GM18499 (cell line): ENCODE measurements around the gene SUPT6H.

Experiments used
- ATAC-seq: cut with Tn5 transposase; IDR thresholded peaks from one replicate; pipeline ENCODE4 v1.9.1; 2021; ENCODE audit warnings: moderate number of reproducible peaks; ENCODE audit not compliant: insufficient read depth, unreplicated experiment

The SUPT6H gene

GRCh38 chr17:28661635-28662526 lies at the start of gene SUPT6H, which contains the start of gene SDF2:
TSS of gene SUPT6H (plus strand) at chr17:28662205. CDS start at chr17:28673402, 11,197 bp downstream.
TSS of gene SDF2 (minus strand) at chr17:28661906. CDS start at chr17:28661876, 30 bp downstream.
- ATAC-seq = peak; percentile 54

- ATAC-seq = no peak
Measured at GRCh38 chr17:28612531-28612930, 49.5 kb upstream of the SUPT6H start.

GRCh38 chr17:28612936-28613872 lies 48.8 kb upstream of the SUPT6H start:
- ATAC-seq = no peak

GRCh38 chr17:28613931-28614381 lies 48.0 kb upstream of the SUPT6H start, which contains the start of gene RSKR:
TSS of gene RSKR (minus strand) at chr17:28614185. CDS start at chr17:28614161, 24 bp downstream.
- no peak for ATAC-seq

GRCh38 chr17:28615260-28615940 lies 46.6 kb upstream of the SUPT6H start:
- ATAC-seq = no peak

GRCh38 chr17:28616281-28616680 lies 45.7 kb upstream of the SUPT6H start:
- ATAC-seq = no peak

GRCh38 chr17:28618464-28618863 lies 43.5 kb upstream of the SUPT6H start:
- ATAC-seq = no peak

GRCh38 chr17:28620010-28620409 lies 42.0 kb upstream of the SUPT6H start:
- no peak for ATAC-seq

GRCh38 chr17:28622186-28622585 lies 39.8 kb upstream of the SUPT6H start:
- no peak for ATAC-seq

- ATAC-seq = no peak
Measured at GRCh38 chr17:28623696-28624095, 38.3 kb upstream of the SUPT6H start.

GRCh38 chr17:28624148-28624547 lies 37.9 kb upstream of the SUPT6H start:
- ATAC-seq = no peak

GRCh38 chr17:28626818-28627217 lies 35.2 kb upstream of the SUPT6H start:
- no peak for ATAC-seq

- no peak for ATAC-seq
Measured at GRCh38 chr17:28634206-28634865, 27.7 kb upstream of the SUPT6H start.

GRCh38 chr17:28635506-28635905 lies 26.5 kb upstream of the SUPT6H start:
- no peak for ATAC-seq

GRCh38 chr17:28641579-28641978 lies 20.4 kb upstream of the SUPT6H start:
- no peak for ATAC-seq

- ATAC-seq = no peak
Measured at GRCh38 chr17:28643983-28644786, 17.8 kb upstream of the SUPT6H start.

- ATAC-seq = no peak
Measured at GRCh38 chr17:28644787-28645575, 17.0 kb upstream of the SUPT6H start, which contains the start of gene BLTP2. TSS of gene BLTP2 (minus strand) at chr17:28645158. CDS start at chr17:28645056, 102 bp downstream.

GRCh38 chr17:28645576-28645939 lies 16.4 kb upstream of the SUPT6H start:
- no peak for ATAC-seq
